DOHH2 (cell line): ENCODE data around the gene PRSS53.

Experiments
- CTCF ChIP-seq: fragments of 200-600 bp; sonication (generic); IDR thresholded peaks from one replicate; pipeline ENCODE4 v1.5.1; 2014; ENCODE audit warnings: antibody characterized with exemption, mild to moderate bottlenecking, low read depth, low read length; ENCODE audit not compliant: poor library complexity, severe bottlenecking
- EZH2phosphoT487 ChIP-seq: fragments of 200-600 bp; sonication (generic); IDR thresholded peaks from 2 replicates; pipeline ENCODE4 v1.6.1; 2017; ENCODE audit warnings: borderline replicate concordance, mild to moderate bottlenecking, antibody characterized with exemption, low read length, moderate library complexity, mixed read lengths

- TF ChIP-seq CTCF (no peak), EZH2phosphoT487 (no peak)
These were observed 24.0 kb upstream of the PRSS53 start for GRCh38 chr16:31112711-31113110.
